Cardiac muscle cell (in vitro differentiated cells and primary cell): ENCODE results near the gene DUSP3. TPM values are rescaled to one million over a fixed set of nuclear protein-coding genes. Genes with fewer than 3 reads are reported as not detected.

ENCODE experiments used
- DNase-seq, 2 donors: peaks; one replicate each; pipeline versions ENCODE4 v3.0.0 to v3.0.0-alpha.2; 2010 to 2017; ENCODE audit warnings: low read depth in 1 of 2, low spot score in 1 of 2
- H3K27ac ChIP-seq: fragments of 200-600 bp; sonication (generic); 2 replicates; pipeline ENCODE4 v1.5.1; 2016
- H3K27me3 ChIP-seq: fragments of 200-600 bp; sonication (generic); 2 replicates; pipeline ENCODE4 v1.6.0; 2016; ENCODE audit warnings: control low read depth
- H3K36me3 ChIP-seq: fragments of 200-600 bp; sonication (generic); 2 replicates; pipeline ENCODE4 v1.5.1; 2016; ENCODE audit warnings: control low read depth
- H3K4me1 ChIP-seq: fragments of 200-600 bp; sonication (generic); 2 replicates; pipeline ENCODE4 v1.8.1; 2017; ENCODE audit warnings: low read depth, mild to moderate bottlenecking, mixed run types
- H3K4me3 ChIP-seq: fragments of 200-600 bp; sonication (generic); 2 replicates; pipeline ENCODE4 v1.5.1; 2016; ENCODE audit warnings: mild to moderate bottlenecking
- H3K9me3 ChIP-seq: fragments of 200-600 bp; sonication (generic); 2 replicates; pipeline ENCODE4 v1.5.1; 2017; ENCODE audit warnings: low read depth, mild to moderate bottlenecking, control low read depth
- polyA plus RNA-seq: library from polyadenylated mRNA; unstranded; fragments of >200 nt; fragmentation: Nextera tagmentation; extraction: Ambion mirVana; gene quantifications from 2 replicates; pipeline ENCODE4 v1.2.1, GENCODE V29; 2016
- total RNA-seq: library from RNA; depleted of rRNA; stranded (reverse); fragments of >200 nt; gene quantifications from 2 replicates; pipeline ENCODE4 v1.2.3, GENCODE V29; 2016
- TF ChIP-seq, protein P1 (sequence below): IDR thresholded peaks from 2 replicates; pipeline ENCODE4 v1.5.1; 2012; ENCODE audit warnings: low read depth, mild to moderate bottlenecking, low read length

DUSP3 gene
- total and polyA plus RNA-seq, 2 experiments from 2014 or later = 58.7 to 66.2 TPM

DNA sequence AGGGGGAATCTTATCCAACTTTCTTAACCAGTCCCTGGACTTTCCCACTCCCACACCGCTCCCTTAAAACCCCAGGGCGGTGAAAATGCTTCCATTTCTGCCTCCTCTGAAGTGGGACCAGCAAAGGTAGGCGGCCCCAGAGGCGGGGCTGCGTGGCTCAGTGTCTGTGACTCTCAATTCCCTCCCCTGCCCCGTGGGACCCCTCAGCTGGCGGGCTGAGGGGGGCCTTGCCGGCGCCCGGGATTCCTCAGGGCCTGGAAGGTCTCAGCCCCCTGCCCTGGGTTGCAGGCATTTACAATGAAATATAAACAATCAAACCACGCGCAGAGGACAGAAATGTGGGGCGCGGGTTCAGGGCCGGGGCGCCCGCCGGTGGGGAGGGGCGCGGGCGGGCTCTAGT, 23.8 kb downstream of the DUSP3 start:
- H3K4me3 ChIP-seq = no peak overlapping the region

DNA sequence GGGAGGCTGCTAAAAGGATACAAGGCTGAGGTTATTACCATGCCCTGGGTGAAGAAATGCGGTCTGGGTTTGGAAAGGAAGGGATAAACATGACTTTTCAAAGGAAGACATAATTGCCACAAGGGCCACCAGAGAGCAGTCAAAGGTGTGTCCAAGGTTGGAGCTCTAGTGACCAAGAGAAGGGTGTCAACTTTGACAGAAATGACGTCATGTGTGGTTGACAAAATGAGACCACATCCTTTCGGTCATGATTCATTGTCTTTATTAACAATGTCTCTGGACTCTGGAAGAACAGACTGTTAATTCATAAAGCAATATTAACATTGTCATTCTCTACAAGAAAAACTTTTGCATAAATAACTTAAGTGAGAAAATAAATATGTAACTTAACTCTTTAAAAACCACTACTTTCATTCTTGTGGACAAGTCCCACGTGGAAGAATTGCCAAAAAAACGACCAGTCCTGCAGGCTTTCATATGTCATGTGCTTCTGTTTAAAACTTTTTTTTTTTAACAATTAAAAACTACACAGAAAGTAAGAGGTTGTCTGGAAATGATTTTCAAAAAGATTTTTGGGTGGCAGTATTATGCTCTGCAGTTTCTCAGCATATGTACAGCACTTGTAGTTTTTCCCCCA, 25.2 kb downstream of the DUSP3 start:
- H3K36me3 ChIP-seq = no peaks in the 10 kb centered on the region
- no peaks in the 10 kb centered on the region for H3K4me1 ChIP-seq
- no peak overlapping the region for H3K27ac ChIP-seq
- H3K9me3 ChIP-seq = no peaks in the 10 kb centered on the region
- no peak for DNase-seq
- no peak overlapping the region for H3K4me3 ChIP-seq
- peaks cover 42% of the 10 kb centered on the region for H3K27me3 ChIP-seq
- TF ChIP-seq, protein P1, sequence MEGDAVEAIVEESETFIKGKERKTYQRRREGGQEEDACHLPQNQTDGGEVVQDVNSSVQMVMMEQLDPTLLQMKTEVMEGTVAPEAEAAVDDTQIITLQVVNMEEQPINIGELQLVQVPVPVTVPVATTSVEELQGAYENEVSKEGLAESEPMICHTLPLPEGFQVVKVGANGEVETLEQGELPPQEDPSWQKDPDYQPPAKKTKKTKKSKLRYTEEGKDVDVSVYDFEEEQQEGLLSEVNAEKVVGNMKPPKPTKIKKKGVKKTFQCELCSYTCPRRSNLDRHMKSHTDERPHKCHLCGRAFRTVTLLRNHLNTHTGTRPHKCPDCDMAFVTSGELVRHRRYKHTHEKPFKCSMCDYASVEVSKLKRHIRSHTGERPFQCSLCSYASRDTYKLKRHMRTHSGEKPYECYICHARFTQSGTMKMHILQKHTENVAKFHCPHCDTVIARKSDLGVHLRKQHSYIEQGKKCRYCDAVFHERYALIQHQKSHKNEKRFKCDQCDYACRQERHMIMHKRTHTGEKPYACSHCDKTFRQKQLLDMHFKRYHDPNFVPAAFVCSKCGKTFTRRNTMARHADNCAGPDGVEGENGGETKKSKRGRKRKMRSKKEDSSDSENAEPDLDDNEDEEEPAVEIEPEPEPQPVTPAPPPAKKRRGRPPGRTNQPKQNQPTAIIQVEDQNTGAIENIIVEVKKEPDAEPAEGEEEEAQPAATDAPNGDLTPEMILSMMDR = no peak

More for the DNA sequence above, 23.8 kb downstream of the DUSP3 start:
- Histone ChIP-seq H3K27me3 (peaks cover 39% of the 10 kb centered on the region), H3K9me3 (no peaks in the 10 kb centered on the region), H3K4me1 (no peaks in the 10 kb centered on the region), H3K27ac (no peak overlapping the region), H3K36me3 (no peaks in the 10 kb centered on the region)
- TF ChIP-seq, protein P1 = no peak
- no peak for DNase-seq

DNA sequence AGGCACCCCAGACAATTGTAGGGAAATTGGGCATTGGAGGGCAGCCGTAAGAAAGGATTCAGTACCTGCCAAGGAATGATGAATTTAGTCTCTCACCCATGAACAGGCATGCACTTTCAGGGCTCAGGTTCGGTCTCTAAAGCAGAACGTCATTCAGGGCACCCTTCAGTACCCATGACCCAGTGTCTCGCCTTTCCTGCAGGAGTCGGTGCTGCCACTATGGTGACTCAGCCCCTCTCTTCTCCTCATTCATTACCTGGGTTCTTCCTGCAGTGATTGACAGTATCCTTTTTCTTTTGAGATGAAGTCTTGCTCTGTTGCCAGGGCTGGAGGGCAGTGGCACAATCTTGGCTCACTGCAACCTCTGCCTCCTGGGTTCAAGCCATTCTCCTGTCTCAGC, 28.6 kb downstream of the DUSP3 start:
- no peak for DNase-seq
- TF ChIP-seq, protein P1 = no peak
- Histone ChIP-seq H3K27me3 (peaks cover 27% of the 10 kb centered on the region), H3K36me3 (no peaks in the 10 kb centered on the region), H3K9me3 (no peaks in the 10 kb centered on the region), H3K4me1 (peaks cover 7% of the 10 kb centered on the region), H3K27ac (no peak overlapping the region), H3K4me3 (no peak overlapping the region)

DNA sequence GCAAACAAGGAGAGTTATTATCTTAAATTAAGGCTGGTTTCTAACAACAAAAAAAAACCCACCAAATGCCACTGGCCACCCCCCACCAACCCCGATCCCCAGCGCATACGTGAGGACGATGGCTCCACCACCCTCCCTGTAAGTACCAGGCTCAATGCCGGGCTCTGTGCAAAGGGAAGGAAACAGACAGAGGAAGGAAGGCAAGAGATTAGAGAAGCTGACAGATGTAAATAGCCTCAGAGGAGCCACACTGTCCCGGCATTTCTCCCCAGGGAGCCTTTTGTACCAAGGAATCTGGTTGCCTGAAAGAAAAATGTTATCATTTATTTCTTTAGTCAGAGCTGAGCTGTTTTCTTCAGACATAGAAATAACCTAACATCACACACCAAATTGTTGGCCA, 33.2 kb downstream of the DUSP3 start:
- Histone ChIP-seq H3K27me3 (peaks cover 3% of the 10 kb centered on the region), H3K27ac (no peak overlapping the region), H3K4me1 (peaks cover 11% of the 10 kb centered on the region), H3K4me3 (no peak overlapping the region), H3K36me3 (no peaks in the 10 kb centered on the region), H3K9me3 (no peaks in the 10 kb centered on the region)
- TF ChIP-seq, protein P1 = no peak
- no peak for DNase-seq

DNA sequence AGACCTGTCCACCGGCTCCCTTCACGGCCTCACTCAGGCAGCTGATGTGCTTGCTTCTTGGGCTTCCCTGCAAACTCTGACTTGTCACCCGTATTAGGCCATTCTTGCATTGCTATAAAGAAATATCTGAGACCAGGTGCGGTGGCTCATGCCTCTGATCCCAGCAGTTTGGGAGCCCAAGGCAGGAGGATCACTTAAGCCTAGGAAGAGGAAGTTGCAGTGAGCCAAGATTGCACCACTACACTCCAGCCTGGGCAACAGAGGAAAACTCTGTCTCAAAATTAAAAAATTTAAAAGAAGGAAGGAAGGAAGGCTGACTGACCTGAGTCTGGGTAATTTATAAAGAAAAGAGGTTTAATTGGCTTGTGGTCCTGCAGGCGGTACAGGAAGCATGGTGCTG, 37.1 kb downstream of the DUSP3 start:
- H3K27me3 ChIP-seq = no peaks in the 10 kb centered on the region
- H3K4me1 ChIP-seq = peaks cover 11% of the 10 kb centered on the region
- H3K9me3 ChIP-seq = no peaks in the 10 kb centered on the region
- H3K27ac ChIP-seq = no peak overlapping the region
- DNase-seq = no peak
- H3K36me3 ChIP-seq = no peaks in the 10 kb centered on the region
- TF ChIP-seq, protein P1 = no peak
- H3K4me3 ChIP-seq = no peak overlapping the region

DNA sequence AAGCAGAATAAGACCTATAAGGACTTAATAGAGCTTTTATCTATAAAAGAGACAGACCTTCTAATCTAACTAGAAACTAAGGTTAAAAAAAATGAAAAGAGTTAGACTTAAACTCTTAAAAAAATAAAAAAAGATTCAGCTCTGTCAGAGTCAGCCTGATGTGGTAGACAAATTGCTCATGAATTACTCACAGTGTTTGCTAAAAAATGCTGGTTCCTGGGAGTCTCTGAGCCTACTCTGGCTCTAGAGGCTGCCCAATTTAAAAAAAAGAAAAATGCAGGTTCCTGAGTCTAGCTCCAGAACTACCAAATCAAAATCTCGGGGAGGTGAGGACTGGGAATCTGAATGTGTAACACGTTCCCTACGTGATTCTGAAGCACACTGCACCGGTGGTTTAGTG, 38.2 kb downstream of the DUSP3 start:
- Histone ChIP-seq H3K27me3 (no peaks in the 10 kb centered on the region), H3K27ac (no peak overlapping the region), H3K36me3 (no peaks in the 10 kb centered on the region), H3K4me1 (peaks cover 9% of the 10 kb centered on the region), H3K9me3 (no peaks in the 10 kb centered on the region), H3K4me3 (no peak overlapping the region)
- TF ChIP-seq, protein P1 = no peak
- DNase-seq = peak in 1 of 2 donors; percentile 44
